Stomach smooth muscle (tissue), 2 donors: ENCODE results near the gene DYNLL1.

Experiments
- H3K27ac ChIP-seq: one replicate; pipeline ENCODE4 v1.7.0; 2013; ENCODE audit warnings: mild to moderate bottlenecking, low read length, inconsistent platforms
- H3K27me3 ChIP-seq, 2 donors: one replicate each; pipeline ENCODE4 v1.7.0; 2013; ENCODE audit warnings: low read length in 2 of 2; ENCODE audit not compliant: insufficient read depth in 2 of 2, control insufficient read depth in 1 of 2
- H3K36me3 ChIP-seq, 2 donors: one replicate each; pipeline ENCODE4 v1.7.0; 2013; ENCODE audit warnings: low read length in 2 of 2; ENCODE audit not compliant: control insufficient read depth in 2 of 2, insufficient read depth in 2 of 2
- H3K4me1 ChIP-seq: one replicate; pipeline ENCODE4 v1.7.0; 2013; ENCODE audit warnings: low read length; ENCODE audit not compliant: control insufficient read depth, insufficient read depth
- H3K4me3 ChIP-seq, 2 donors: one replicate each; pipeline ENCODE4 v1.7.0; 2013; ENCODE audit warnings: low read length in 2 of 2
- H3K9ac ChIP-seq, 2 donors: one replicate each; pipeline ENCODE4 v1.7.0; 2013; ENCODE audit warnings: low read length in 2 of 2, mild to moderate bottlenecking in 1 of 2
- H3K9me3 ChIP-seq, 2 donors: one replicate each; pipeline ENCODE4 v1.7.0; 2013; ENCODE audit warnings: low read length in 2 of 2; ENCODE audit not compliant: control insufficient read depth in 2 of 2
- donor health status: healthy.
- donor health status: Pancreatic carcinoma.

DYNLL1 gene

GRCh38 chr12:120537856-120538220, 41.9 kb downstream of the DYNLL1 start:
- Histone ChIP-seq H3K36me3 (peaks cover 0 to 3% of the 10 kb centered on the region in 2 donors), H3K4me3 (peak overlapping the region; percentile 30 to 40), H3K27me3 (no peaks in the 10 kb centered on the region), H3K9me3 (no peaks in the 10 kb centered on the region), H3K27ac (peak overlapping the region; percentile 46), H3K9ac (peak overlapping the region; percentile 2 to 46), H3K4me1 (peaks cover 32% of the 10 kb centered on the region)

- Histone ChIP-seq H3K27ac (peak overlapping the region; percentile 46), H3K36me3 (peaks cover 0 to 3% of the 10 kb centered on the region in 2 donors), H3K9ac (peak overlapping the region; percentile 1 to 46), H3K27me3 (no peaks in the 10 kb centered on the region), H3K4me1 (peaks cover 38% of the 10 kb centered on the region), H3K9me3 (no peaks in the 10 kb centered on the region), H3K4me3 (peak overlapping the region; percentile 30 to 45)
Measured at GRCh38 chr12:120538281-120539156, 42.6 kb downstream of the DYNLL1 start.

GRCh38 chr12:120539303-120539702, 43.4 kb downstream of the DYNLL1 start:
- H3K27ac ChIP-seq: peak overlapping the region; percentile 19
- H3K9me3 ChIP-seq: no peaks in the 10 kb centered on the region
- H3K4me3 ChIP-seq: peak overlapping the region; percentile 40 to 42
- H3K36me3 ChIP-seq: peaks cover 0 to 3% of the 10 kb centered on the region in 2 donors
- peaks cover 45% of the 10 kb centered on the region for H3K4me1 ChIP-seq
- no peaks in the 10 kb centered on the region for H3K27me3 ChIP-seq
- H3K9ac ChIP-seq: no peak overlapping the region

GRCh38 chr12:120540445-120540844, 44.5 kb downstream of the DYNLL1 start:
- H3K4me3 ChIP-seq: no peak overlapping the region
- no peaks in the 10 kb centered on the region for H3K27me3 ChIP-seq
- peaks cover 46% of the 10 kb centered on the region for H3K4me1 ChIP-seq
- H3K9ac ChIP-seq: no peak overlapping the region
- no peaks in the 10 kb centered on the region for H3K9me3 ChIP-seq
- H3K36me3 ChIP-seq: peaks cover 0 to 3% of the 10 kb centered on the region in 2 donors
- H3K27ac ChIP-seq: peak overlapping the region; percentile 37

GRCh38 chr12:120542166-120542565, 46.3 kb downstream of the DYNLL1 start:
- Histone ChIP-seq H3K27me3 (no peaks in the 10 kb centered on the region), H3K4me1 (peaks cover 40% of the 10 kb centered on the region), H3K27ac (no peak overlapping the region), H3K36me3 (peaks cover 9 to 10% of the 10 kb centered on the region in 2 donors), H3K4me3 (no peak overlapping the region), H3K9me3 (no peaks in the 10 kb centered on the region), H3K9ac (no peak overlapping the region)

- H3K4me1 ChIP-seq: peaks cover 20% of the 10 kb centered on the region
- H3K27me3 ChIP-seq: no peaks in the 10 kb centered on the region
- no peaks in the 10 kb centered on the region for H3K9me3 ChIP-seq
- no peak overlapping the region for H3K9ac ChIP-seq
- no peak overlapping the region for H3K4me3 ChIP-seq
- no peak overlapping the region for H3K27ac ChIP-seq
- H3K36me3 ChIP-seq: peaks cover 24 to 28% of the 10 kb centered on the region in 2 donors
Measured at GRCh38 chr12:120544691-120545090, 48.8 kb downstream of the DYNLL1 start.

GRCh38 chr12:120546050-120546386, 50.1 kb downstream of the DYNLL1 start:
- Histone ChIP-seq H3K4me1 (peaks cover 21% of the 10 kb centered on the region), H3K27me3 (no peaks in the 10 kb centered on the region), H3K4me3 (no peak overlapping the region), H3K9me3 (no peaks in the 10 kb centered on the region), H3K36me3 (peaks cover 24 to 28% of the 10 kb centered on the region in 2 donors), H3K9ac (no peak overlapping the region), H3K27ac (no peak overlapping the region)
